Measurements from ENCODE around the gene EPHA4. TPM values are rescaled to one million over a fixed set of nuclear protein-coding genes. Genes with fewer than 3 reads are reported as not detected.

Gene EPHA4
- total RNA-seq, 1 experiment from 2014 or later, result 5.4 TPM

- no peak overlapping the region for H3K4me3 ChIP-seq
- no peaks in the 10 kb centered on the region for H3K27me3 ChIP-seq
- no peaks in the 10 kb centered on the region for H3K36me3 ChIP-seq
- H3K9me3 ChIP-seq, result no peaks in the 10 kb centered on the region; the same call in 1 of the 2 replicates
- no peak for DNase-seq
Measured at GRCh38 chr2:221381928-221382488, 190.1 kb downstream of the EPHA4 start.

GRCh38 chr2:221380686-221381085, 191.4 kb downstream of the EPHA4 start:
- Histone ChIP-seq H3K4me3 (no peak overlapping the region), H3K27me3 (no peaks in the 10 kb centered on the region), H3K36me3 (no peaks in the 10 kb centered on the region), H3K9me3 (no peaks in the 10 kb centered on the region; the same call in 1 of the 2 replicates)
- no peak for DNase-seq

GRCh38 chr2:221380062-221380461, 192.0 kb downstream of the EPHA4 start:
- Histone ChIP-seq H3K27me3 (no peaks in the 10 kb centered on the region), H3K36me3 (no peaks in the 10 kb centered on the region), H3K4me3 (no peak overlapping the region), H3K9me3 (no peaks in the 10 kb centered on the region; the same call in 1 of the 2 replicates)
- DNase-seq, result no peak

- DNase-seq, result no peak
- Histone ChIP-seq H3K9me3 (no peaks in the 10 kb centered on the region), H3K27me3 (no peaks in the 10 kb centered on the region), H3K4me3 (no peak overlapping the region), H3K36me3 (no peaks in the 10 kb centered on the region)
Measured at GRCh38 chr2:221377597-221377996, 194.5 kb downstream of the EPHA4 start.

- Histone ChIP-seq H3K9me3 (no peaks in the 10 kb centered on the region), H3K4me3 (no peak overlapping the region), H3K36me3 (no peaks in the 10 kb centered on the region), H3K27me3 (no peaks in the 10 kb centered on the region)
- DNase-seq, result no peak
Measured at GRCh38 chr2:221377066-221377465, 195.0 kb downstream of the EPHA4 start.

- no peaks in the 10 kb centered on the region for H3K36me3 ChIP-seq
- DNase-seq, result no peak
- H3K9me3 ChIP-seq, result no peaks in the 10 kb centered on the region
- no peak overlapping the region for H3K4me3 ChIP-seq
- no peaks in the 10 kb centered on the region for H3K27me3 ChIP-seq
Measured at GRCh38 chr2:221374234-221374633, 197.9 kb downstream of the EPHA4 start.

GRCh38 chr2:221372907-221373306, 199.2 kb downstream of the EPHA4 start:
- DNase-seq, result no peak
- Histone ChIP-seq H3K9me3 (no peaks in the 10 kb centered on the region), H3K36me3 (no peaks in the 10 kb centered on the region), H3K4me3 (no peak overlapping the region), H3K27me3 (no peaks in the 10 kb centered on the region)

- Histone ChIP-seq H3K9me3 (no peaks in the 10 kb centered on the region), H3K36me3 (no peaks in the 10 kb centered on the region), H3K27me3 (no peaks in the 10 kb centered on the region), H3K4me3 (no peak overlapping the region)
- DNase-seq, result no peak
Measured at GRCh38 chr2:221372159-221372884, 199.8 kb downstream of the EPHA4 start.

GRCh38 chr2:221371347-221371746, 200.8 kb downstream of the EPHA4 start:
- H3K27me3 ChIP-seq, result no peaks in the 10 kb centered on the region
- no peak for DNase-seq
- H3K9me3 ChIP-seq, result no peaks in the 10 kb centered on the region
- H3K36me3 ChIP-seq, result no peaks in the 10 kb centered on the region
- H3K4me3 ChIP-seq, result no peak overlapping the region

- Histone ChIP-seq H3K36me3 (no peaks in the 10 kb centered on the region), H3K27me3 (no peaks in the 10 kb centered on the region), H3K9me3 (no peaks in the 10 kb centered on the region), H3K4me3 (no peak overlapping the region)
- DNase-seq, result no peak
Measured at GRCh38 chr2:221370857-221371211, 201.3 kb downstream of the EPHA4 start.

- Histone ChIP-seq H3K27me3 (no peaks in the 10 kb centered on the region), H3K36me3 (no peaks in the 10 kb centered on the region), H3K4me3 (no peak overlapping the region), H3K9me3 (no peaks in the 10 kb centered on the region)
- no peak for DNase-seq
Measured at GRCh38 chr2:221370076-221370856, 201.8 kb downstream of the EPHA4 start.
